ENCODE data around the gene EPO.

EPO gene

GRCh38 chr7:100720279-100720670 is at the start of gene EPO:
EPO (plus strand) TSS chr7:100720468; CDS start chr7:100720981, 513 bp downstream.
- in situ Hi-C loops (cut with MboI; ENCODE audit: low sequenced_read_pairs) = no loop called here

GRCh38 chr7:100671353-100672327 is 48.6 kb upstream of the EPO start:
- in situ Hi-C loops (cut with MboI; ENCODE audit: low sequenced_read_pairs) = no loop called here

- in situ Hi-C loops (cut with MboI; ENCODE audit: low sequenced_read_pairs) = no loop called here
These were observed 46.8 kb upstream of the EPO start, which contains the start of gene GNB2 for GRCh38 chr7:100673302-100673941. GNB2 (plus strand) TSS chr7:100673740; CDS start chr7:100676266, 2,526 bp downstream.

- in situ Hi-C loops (cut with MboI; ENCODE audit: low sequenced_read_pairs) = no loop called here
These were observed 46.3 kb upstream of the EPO start for GRCh38 chr7:100673942-100674410.

- in situ Hi-C loops (cut with MboI; ENCODE audit: low sequenced_read_pairs) = no loop called here
These were observed 45.7 kb upstream of the EPO start for GRCh38 chr7:100674411-100675104.

- in situ Hi-C loops (cut with MboI; ENCODE audit: low sequenced_read_pairs) = no loop called here
These were observed 45.2 kb upstream of the EPO start for GRCh38 chr7:100675105-100675451.

GRCh38 chr7:100675581-100676350 is 44.5 kb upstream of the EPO start:
- in situ Hi-C loops (cut with MboI; ENCODE audit: low sequenced_read_pairs) = no loop called here

- in situ Hi-C loops (cut with MboI; ENCODE audit: low sequenced_read_pairs) = no loop called here
These were observed 43.6 kb upstream of the EPO start for GRCh38 chr7:100676501-100677306.

GRCh38 chr7:100677308-100678267 is 42.7 kb upstream of the EPO start:
- in situ Hi-C loops (cut with MboI; ENCODE audit: low sequenced_read_pairs) = no loop called here

- in situ Hi-C loops (cut with MboI; ENCODE audit: low sequenced_read_pairs) = no loop called here
These were observed 41.8 kb upstream of the EPO start for GRCh38 chr7:100678291-100678984.

- in situ Hi-C loops (cut with MboI; ENCODE audit: low sequenced_read_pairs) = no loop called here
These were observed 40.9 kb upstream of the EPO start for GRCh38 chr7:100679129-100679926.

- in situ Hi-C loops (cut with MboI; ENCODE audit: low sequenced_read_pairs) = no loop called here
These were observed 40.2 kb upstream of the EPO start for GRCh38 chr7:100679927-100680575.

- in situ Hi-C loops (cut with MboI; ENCODE audit: low sequenced_read_pairs) = no loop called here
These were observed 39.5 kb upstream of the EPO start for GRCh38 chr7:100680576-100681271.

GRCh38 chr7:100681491-100682227 is 38.6 kb upstream of the EPO start:
- in situ Hi-C loops (cut with MboI; ENCODE audit: low sequenced_read_pairs) = no loop called here

- in situ Hi-C loops (cut with MboI; ENCODE audit: low sequenced_read_pairs) = no loop called here
These were observed 38.0 kb upstream of the EPO start for GRCh38 chr7:100682228-100682741.
